ENCODE data around the gene MESD. TPM values are rescaled to one million over a fixed set of nuclear protein-coding genes. Genes with fewer than 3 reads are reported as not detected.

MESD gene
- total RNA-seq, 1 donor from 2014 or later = 23.8 TPM

- TF ChIP-seq CTCF (IDR thresholded peaks at IDR 0.05) = no peak
- H3K9me3 Mint-ChIP-seq (ENCODE audit: low read depth) = no peaks in the 10 kb centered on the region
- DNase-seq (ENCODE audit: low spot score) = no peak
- peaks cover 18% of the 10 kb centered on the region for H3K4me1 Mint-ChIP-seq (ENCODE audit: low read depth)
- no peaks in the 10 kb centered on the region for H3K27me3 Mint-ChIP-seq (ENCODE audit: low read depth)
- no peak overlapping the region for H3K27ac Mint-ChIP-seq (ENCODE audit: unreplicated experiment)
- no peak overlapping the region for H3K4me3 Mint-ChIP-seq (ENCODE audit: unreplicated experiment)
- H3K36me3 Mint-ChIP-seq (ENCODE audit: low read depth) = peaks cover under 1% of the 10 kb centered on the region
Measured at GRCh38 chr15:80970658-80971057, 19.0 kb downstream of the MESD start.

GRCh38 chr15:80970018-80970657 lies 19.5 kb downstream of the MESD start:
- Mint-ChIP-seq H3K9me3 (ENCODE audit: low read depth) (no peaks in the 10 kb centered on the region), H3K36me3 (ENCODE audit: low read depth) (peaks cover 3% of the 10 kb centered on the region), H3K4me1 (ENCODE audit: low read depth) (peaks cover 18% of the 10 kb centered on the region), H3K27me3 (ENCODE audit: low read depth) (no peaks in the 10 kb centered on the region), H3K4me3 (ENCODE audit: unreplicated experiment) (no peak overlapping the region), H3K27ac (ENCODE audit: unreplicated experiment) (no peak overlapping the region)
- no peak for DNase-seq (ENCODE audit: low spot score)
- TF ChIP-seq CTCF (IDR thresholded peaks at IDR 0.05) = peak; percentile 95

GRCh38 chr15:80969316-80969715 lies 20.3 kb downstream of the MESD start:
- Mint-ChIP-seq H3K36me3 (ENCODE audit: low read depth) (peaks cover 8% of the 10 kb centered on the region), H3K9me3 (ENCODE audit: low read depth) (peaks cover 8% of the 10 kb centered on the region), H3K4me3 (ENCODE audit: unreplicated experiment) (no peak overlapping the region), H3K27ac (ENCODE audit: unreplicated experiment) (no peak overlapping the region), H3K4me1 (ENCODE audit: low read depth) (peaks cover 18% of the 10 kb centered on the region), H3K27me3 (ENCODE audit: low read depth) (no peaks in the 10 kb centered on the region)
- no peak for TF ChIP-seq CTCF (IDR thresholded peaks at IDR 0.05)
- no peak for DNase-seq (ENCODE audit: low spot score)

GRCh38 chr15:80967991-80968510 lies 21.6 kb downstream of the MESD start:
- Mint-ChIP-seq H3K9me3 (ENCODE audit: low read depth) (peaks cover 10% of the 10 kb centered on the region), H3K27ac (ENCODE audit: unreplicated experiment) (peak overlapping the region; percentile 4), H3K4me1 (ENCODE audit: low read depth) (peaks cover 18% of the 10 kb centered on the region), H3K27me3 (ENCODE audit: low read depth) (no peaks in the 10 kb centered on the region), H3K4me3 (ENCODE audit: unreplicated experiment) (no peak overlapping the region), H3K36me3 (ENCODE audit: low read depth) (peaks cover 10% of the 10 kb centered on the region)
- no peak for DNase-seq (ENCODE audit: low spot score)
- TF ChIP-seq CTCF (IDR thresholded peaks at IDR 0.05) = no peak

GRCh38 chr15:80967451-80967850 lies 22.2 kb downstream of the MESD start:
- H3K27me3 Mint-ChIP-seq (ENCODE audit: low read depth) = no peaks in the 10 kb centered on the region
- peak overlapping the region; percentile 43 for H3K27ac Mint-ChIP-seq (ENCODE audit: unreplicated experiment)
- H3K9me3 Mint-ChIP-seq (ENCODE audit: low read depth) = peaks cover 10% of the 10 kb centered on the region
- TF ChIP-seq CTCF (IDR thresholded peaks at IDR 0.05) = no peak
- no peak for DNase-seq (ENCODE audit: low spot score)
- peaks cover 18% of the 10 kb centered on the region for H3K4me1 Mint-ChIP-seq (ENCODE audit: low read depth)
- H3K36me3 Mint-ChIP-seq (ENCODE audit: low read depth) = peaks cover 14% of the 10 kb centered on the region
- H3K4me3 Mint-ChIP-seq (ENCODE audit: unreplicated experiment) = no peak overlapping the region
